Caco-2 (cell line): ENCODE data around the gene EDARADD. TPM values are rescaled to one million over a fixed set of nuclear protein-coding genes. Genes with fewer than 3 reads are reported as not detected.

Source experiments
- BruUV-seq: library from RNA; stranded (reverse); fragments of 400-500 nt; replicated peaks from 2 replicates; lab custom pipeline; 2021; lab: Mats Ljungman, UMichigan
- CTCF ChIA-PET: fragments of 300-600 bp; sonication (Branson Sonifier 250); formaldehyde crosslinking; loops from one replicate; lab custom pipeline; 2022; ENCODE audit warnings: antibody characterized with exemption; lab: Charles Lee
- POLR2A ChIA-PET: fragments of 300-600 bp; sonication (Branson Sonifier 250); formaldehyde crosslinking; loops from one replicate; lab custom pipeline; 2022; ENCODE audit warnings: antibody characterized with exemption; lab: Charles Lee
- DNase-seq, 2 experiments: peaks; one replicate each; pipeline versions ENCODE4 v3.0.0 to v3.0.0-alpha.2; 2020 to 2022
- H3K27me3 ChIP-seq: replicated peaks from 2 replicates; pipeline ENCODE4 v1.6.0; 2011; ENCODE audit warnings: low read length; ENCODE audit not compliant: control insufficient read depth, insufficient read depth
- H3K36me3 ChIP-seq: 2 replicates; pipeline ENCODE4 v1.5.1; 2011; ENCODE audit warnings: low read length; ENCODE audit not compliant: control insufficient read depth, insufficient read depth
- H3K4me1 ChIP-seq: fragments of 250-450 bp; sonication (Bioruptor Pico); 2 replicates; pipeline ENCODE4 v1.5.1; 2020; ENCODE audit warnings: mild to moderate bottlenecking
- H3K4me3 ChIP-seq: 2 replicates; pipeline ENCODE4 v1.5.1; 2011; ENCODE audit warnings: low read depth, mild to moderate bottlenecking, control low read depth, low read length
- H3K9me3 ChIP-seq: fragments of 250-450 bp; sonication (Bioruptor Pico); 2 replicates; pipeline ENCODE4 v1.5.1; 2020; ENCODE audit warnings: mild to moderate bottlenecking, moderate library complexity
- H3K27ac Mint-ChIP-seq: one replicate; pipeline ENCODE4 v1.8.0; 2022; ENCODE audit warnings: mixed read lengths; ENCODE audit not compliant: unreplicated experiment
- H3K27me3 Mint-ChIP-seq: one replicate; pipeline ENCODE4 v1.8.0; 2022; ENCODE audit warnings: mixed read lengths; ENCODE audit not compliant: insufficient read depth, unreplicated experiment
- H3K36me3 Mint-ChIP-seq: one replicate; pipeline ENCODE4 v1.8.0; 2022; ENCODE audit warnings: mild to moderate bottlenecking, mixed read lengths; ENCODE audit not compliant: insufficient read depth, unreplicated experiment
- H3K4me1 Mint-ChIP-seq: one replicate; pipeline ENCODE4 v1.8.0; 2022; ENCODE audit warnings: low read depth, mixed read lengths; ENCODE audit not compliant: unreplicated experiment
- H3K4me3 Mint-ChIP-seq: one replicate; pipeline ENCODE4 v1.8.0; 2022; ENCODE audit warnings: mild to moderate bottlenecking, moderate library complexity, mixed read lengths; ENCODE audit not compliant: unreplicated experiment
- H3K9me3 Mint-ChIP-seq: one replicate; pipeline ENCODE4 v1.8.0; 2022; ENCODE audit warnings: mixed read lengths; ENCODE audit not compliant: unreplicated experiment
- intact Hi-C: fragments of 100-400 bp; cut with micrococcal nuclease; formaldehyde crosslinking; loops from one replicate; pipeline ENCODE4 v1.10.0; 2022; ENCODE audit not compliant: unreplicated experiment
- total RNA-seq: library from RNA; stranded (reverse); gene quantifications from 2 replicates; pipeline ENCODE4 v1.2.3, GENCODE V29; 2022
- TF ChIP-seq, protein P1 (sequence below), 2 experiments: fragments of 200-600 bp in 1 of 2; IDR thresholded peaks; 1 replicate in 1 of 2; 2 replicates in 1 of 2; pipeline versions ENCODE4 v1.5.1 to v1.8.0; 2011 to 2022; ENCODE audit warnings: antibody characterized with exemption in 1 of 2, control low read depth in 1 of 2, inconsistent platforms in 1 of 2, low read depth in 1 of 2, low read length in 1 of 2, mild to moderate bottlenecking in 1 of 2, moderate library complexity in 1 of 2; ENCODE audit not compliant: insufficient read depth in 1 of 2, severe bottlenecking in 1 of 2, unreplicated experiment in 1 of 2

The EDARADD gene
- total RNA-seq, 1 experiment from 2014 or later = 14.4 TPM

- peaks cover 32% of the 10 kb centered on the region for H3K4me1 ChIP-seq
- TF ChIP-seq, protein P1, sequence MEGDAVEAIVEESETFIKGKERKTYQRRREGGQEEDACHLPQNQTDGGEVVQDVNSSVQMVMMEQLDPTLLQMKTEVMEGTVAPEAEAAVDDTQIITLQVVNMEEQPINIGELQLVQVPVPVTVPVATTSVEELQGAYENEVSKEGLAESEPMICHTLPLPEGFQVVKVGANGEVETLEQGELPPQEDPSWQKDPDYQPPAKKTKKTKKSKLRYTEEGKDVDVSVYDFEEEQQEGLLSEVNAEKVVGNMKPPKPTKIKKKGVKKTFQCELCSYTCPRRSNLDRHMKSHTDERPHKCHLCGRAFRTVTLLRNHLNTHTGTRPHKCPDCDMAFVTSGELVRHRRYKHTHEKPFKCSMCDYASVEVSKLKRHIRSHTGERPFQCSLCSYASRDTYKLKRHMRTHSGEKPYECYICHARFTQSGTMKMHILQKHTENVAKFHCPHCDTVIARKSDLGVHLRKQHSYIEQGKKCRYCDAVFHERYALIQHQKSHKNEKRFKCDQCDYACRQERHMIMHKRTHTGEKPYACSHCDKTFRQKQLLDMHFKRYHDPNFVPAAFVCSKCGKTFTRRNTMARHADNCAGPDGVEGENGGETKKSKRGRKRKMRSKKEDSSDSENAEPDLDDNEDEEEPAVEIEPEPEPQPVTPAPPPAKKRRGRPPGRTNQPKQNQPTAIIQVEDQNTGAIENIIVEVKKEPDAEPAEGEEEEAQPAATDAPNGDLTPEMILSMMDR (IDR thresholded peaks at IDR 0.05; ENCODE audit: insufficient read depth in 1 of 2, low read depth in 1 of 2, low read length in 1 of 2, severe bottlenecking in 1 of 2, unreplicated experiment in 1 of 2) = no peak
- no TSS peak for BruUV-seq
- peak overlapping the region; percentile 82 for H3K4me3 ChIP-seq
- peaks cover 11% of the 10 kb centered on the region for H3K36me3 Mint-ChIP-seq
- intact Hi-C loops = loop anchor here (5.0 kb wide), 1 partner anchor 127 kb away; the partner anchor contains the start of gene LGALS8
- CTCF ChIA-PET = interaction anchor here (0.5 to 0.9 kb wide), 2 partner anchors 95 to 225 kb away, joined by 3 to 6 read pairs; no protein-coding TSS in a partner anchor
- H3K36me3 ChIP-seq = no peaks in the 10 kb centered on the region
- H3K4me3 Mint-ChIP-seq = peak overlapping the region; percentile 85
- DNase-seq = peak; percentile 55 to 65
- H3K27ac Mint-ChIP-seq = peak overlapping the region; percentile 74
- H3K27me3 ChIP-seq = no peaks in the 10 kb centered on the region
- H3K9me3 ChIP-seq = no peaks in the 10 kb centered on the region
- no peaks in the 10 kb centered on the region for H3K9me3 Mint-ChIP-seq
- POLR2A ChIA-PET = no interaction called here
- peaks cover 25% of the 10 kb centered on the region for H3K4me1 Mint-ChIP-seq
- no peaks in the 10 kb centered on the region for H3K27me3 Mint-ChIP-seq
Measured at GRCh38 chr1:236395230-236395946, 1.3 kb downstream of the EDARADD start.

GRCh38 chr1:236395947-236396664, 2.0 kb downstream of the EDARADD start:
- CTCF ChIA-PET = interaction anchor here (0.9 kb wide), 1 partner anchor 94 kb away, joined by 3 read pairs; no protein-coding TSS in a partner anchor

GRCh38 chr1:236396665-236397043, 2.6 kb downstream of the EDARADD start:
- ChIA-PET CTCF (no interaction called here), POLR2A (no interaction called here)
- Histone ChIP-seq H3K4me1 (peaks cover 39% of the 10 kb centered on the region), H3K4me3 (no peak overlapping the region; the same call in 1 of the 2 replicates), H3K36me3 (no peaks in the 10 kb centered on the region), H3K9me3 (no peaks in the 10 kb centered on the region), H3K27me3 (no peaks in the 10 kb centered on the region)
- BruUV-seq = no TSS peak
- Mint-ChIP-seq H3K4me1 (peaks cover 31% of the 10 kb centered on the region), H3K36me3 (peaks cover 11% of the 10 kb centered on the region), H3K27ac (no peak overlapping the region), H3K4me3 (peak overlapping the region; percentile 85), H3K9me3 (no peaks in the 10 kb centered on the region), H3K27me3 (no peaks in the 10 kb centered on the region)
- TF ChIP-seq, protein P1 (IDR thresholded peaks at IDR 0.05; ENCODE audit: insufficient read depth in 1 of 2, low read depth in 1 of 2, low read length in 1 of 2, severe bottlenecking in 1 of 2, unreplicated experiment in 1 of 2) = no peak
- intact Hi-C loops = loop anchor here (5.0 kb wide), 1 partner anchor 126 kb away; the partner anchor contains the start of gene LGALS8
- DNase-seq = no peak

More at GRCh38 chr1:236395947-236396664, 2.0 kb downstream of the EDARADD start:
- Histone ChIP-seq H3K9me3 (no peaks in the 10 kb centered on the region), H3K4me3 (peak overlapping the region; percentile 82), H3K36me3 (no peaks in the 10 kb centered on the region), H3K4me1 (peaks cover 34% of the 10 kb centered on the region), H3K27me3 (no peaks in the 10 kb centered on the region)
- no peaks in the 10 kb centered on the region for H3K27me3 Mint-ChIP-seq
- POLR2A ChIA-PET = no interaction called here
- no peak for DNase-seq
- peaks cover 25% of the 10 kb centered on the region for H3K4me1 Mint-ChIP-seq
- TF ChIP-seq, protein P1 (IDR thresholded peaks at IDR 0.05; ENCODE audit: insufficient read depth in 1 of 2, low read depth in 1 of 2, low read length in 1 of 2, severe bottlenecking in 1 of 2, unreplicated experiment in 1 of 2) = no peak
- intact Hi-C loops = loop anchor here (5.0 kb wide), 1 partner anchor 126 kb away; the partner anchor contains the start of gene LGALS8
- H3K36me3 Mint-ChIP-seq = peaks cover 11% of the 10 kb centered on the region
- H3K27ac Mint-ChIP-seq = peak overlapping the region; percentile 74
- TSS peak; percentile 51 for BruUV-seq
- no peaks in the 10 kb centered on the region for H3K9me3 Mint-ChIP-seq
- peak overlapping the region; percentile 85 for H3K4me3 Mint-ChIP-seq
